DLD1 (cell line): ENCODE results near the gene SPPL3.
"Not testable (repeated sequence)": the region's sequence is repeated elsewhere in the genome, so short reads cannot be mapped to it uniquely, and the experiment has no call there.

ENCODE experiments used
- in situ Hi-C: cut with HindIII; loops from 2 replicates; pipeline ENCODE4 v1.10.0; 2017; ENCODE audit warnings: low sequenced_read_pairs

The SPPL3 gene

GRCh38 chr12:120904197-120904773 is at the start of gene SPPL3:
SPPL3 (minus strand) TSS chr12:120904358; CDS start chr12:120903867, 491 bp downstream.
- in situ Hi-C loops: no loop called here

GRCh38 chr12:120950807-120951206 is 46.6 kb upstream of the SPPL3 start:
- in situ Hi-C loops: no loop called here

GRCh38 chr12:120950260-120950799 is 46.2 kb upstream of the SPPL3 start:
- in situ Hi-C loops: not testable (repeated sequence)

GRCh38 chr12:120945516-120945915 is 41.4 kb upstream of the SPPL3 start:
- in situ Hi-C loops: not testable (repeated sequence)

- in situ Hi-C loops: no loop called here
Observed at GRCh38 chr12:120944645-120945217, 40.6 kb upstream of the SPPL3 start.

GRCh38 chr12:120943482-120943881 is 39.3 kb upstream of the SPPL3 start:
- in situ Hi-C loops: no loop called here

GRCh38 chr12:120941846-120942405 is 37.8 kb upstream of the SPPL3 start:
- in situ Hi-C loops: no loop called here

- in situ Hi-C loops: no loop called here
Observed at GRCh38 chr12:120941412-120941811, 37.3 kb upstream of the SPPL3 start.

- in situ Hi-C loops: no loop called here
Observed at GRCh38 chr12:120940799-120941198, 36.6 kb upstream of the SPPL3 start.

GRCh38 chr12:120940006-120940405 is 35.8 kb upstream of the SPPL3 start:
- in situ Hi-C loops: no loop called here

- in situ Hi-C loops: no loop called here
Observed at GRCh38 chr12:120939523-120939922, 35.4 kb upstream of the SPPL3 start.

GRCh38 chr12:120938496-120938895 is 34.3 kb upstream of the SPPL3 start:
- in situ Hi-C loops: no loop called here

- in situ Hi-C loops: no loop called here
Observed at GRCh38 chr12:120936197-120936596, 32.0 kb upstream of the SPPL3 start.

GRCh38 chr12:120933786-120934185 is 29.6 kb upstream of the SPPL3 start:
- in situ Hi-C loops: no loop called here

- in situ Hi-C loops: no loop called here
Observed at GRCh38 chr12:120932956-120933526, 28.9 kb upstream of the SPPL3 start.

- in situ Hi-C loops: no loop called here
Observed at GRCh38 chr12:120932058-120932457, 27.9 kb upstream of the SPPL3 start.

- in situ Hi-C loops: no loop called here
Observed at GRCh38 chr12:120930032-120930431, 25.9 kb upstream of the SPPL3 start.

- in situ Hi-C loops: no loop called here
Observed at GRCh38 chr12:120928864-120929652, 24.9 kb upstream of the SPPL3 start.

- in situ Hi-C loops: no loop called here
Observed at GRCh38 chr12:120925740-120926563, 21.8 kb upstream of the SPPL3 start.

- in situ Hi-C loops: no loop called here
Observed at GRCh38 chr12:120922279-120922678, 18.1 kb upstream of the SPPL3 start.
